ENCODE measurements around the gene MMP25.
"Not testable (repeated sequence)": the region's sequence is repeated elsewhere in the genome, so short reads cannot be mapped to it uniquely, and the experiment has no call there.

The MMP25 gene

DNA sequence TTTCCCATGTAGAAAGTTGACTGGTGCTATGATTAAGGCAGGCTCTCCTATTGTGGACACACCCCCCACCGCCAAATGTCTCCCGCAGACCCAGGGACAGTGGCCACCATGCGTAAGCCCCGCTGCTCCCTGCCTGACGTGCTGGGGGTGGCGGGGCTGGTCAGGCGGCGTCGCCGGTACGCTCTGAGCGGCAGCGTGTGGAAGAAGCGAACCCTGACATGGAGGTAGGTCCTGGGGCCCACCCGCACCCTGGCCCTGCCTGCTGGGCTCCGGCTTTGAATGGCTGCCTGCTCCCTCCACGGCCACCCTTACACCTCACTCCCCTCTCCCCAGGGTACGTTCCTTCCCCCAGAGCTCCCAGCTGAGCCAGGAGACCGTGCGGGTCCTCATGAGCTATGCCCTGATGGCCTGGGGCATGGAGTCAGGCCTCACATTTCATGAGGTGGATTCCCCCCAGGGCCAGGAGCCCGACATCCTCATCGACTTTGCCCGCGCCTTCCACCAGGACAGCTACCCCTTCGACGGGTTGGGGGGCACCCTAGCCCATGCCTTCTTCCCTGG, 3.6 kb downstream of the MMP25 start:
- Histone ChIP-seq H3K4me3 (ENCODE audit: low read depth, low read length) (no peak overlapping the region), H3K27me3 (ENCODE audit: insufficient read depth, low read depth, severe bottlenecking) (peaks cover 42% of the 10 kb centered on the region), H3K9me3 (ENCODE audit: severe bottlenecking) (no peaks in the 10 kb centered on the region), H3K27ac (no peak overlapping the region), H3K36me3 (no peaks in the 10 kb centered on the region)
- no peak for DNase-seq
- TF ChIP-seq, protein P1, sequence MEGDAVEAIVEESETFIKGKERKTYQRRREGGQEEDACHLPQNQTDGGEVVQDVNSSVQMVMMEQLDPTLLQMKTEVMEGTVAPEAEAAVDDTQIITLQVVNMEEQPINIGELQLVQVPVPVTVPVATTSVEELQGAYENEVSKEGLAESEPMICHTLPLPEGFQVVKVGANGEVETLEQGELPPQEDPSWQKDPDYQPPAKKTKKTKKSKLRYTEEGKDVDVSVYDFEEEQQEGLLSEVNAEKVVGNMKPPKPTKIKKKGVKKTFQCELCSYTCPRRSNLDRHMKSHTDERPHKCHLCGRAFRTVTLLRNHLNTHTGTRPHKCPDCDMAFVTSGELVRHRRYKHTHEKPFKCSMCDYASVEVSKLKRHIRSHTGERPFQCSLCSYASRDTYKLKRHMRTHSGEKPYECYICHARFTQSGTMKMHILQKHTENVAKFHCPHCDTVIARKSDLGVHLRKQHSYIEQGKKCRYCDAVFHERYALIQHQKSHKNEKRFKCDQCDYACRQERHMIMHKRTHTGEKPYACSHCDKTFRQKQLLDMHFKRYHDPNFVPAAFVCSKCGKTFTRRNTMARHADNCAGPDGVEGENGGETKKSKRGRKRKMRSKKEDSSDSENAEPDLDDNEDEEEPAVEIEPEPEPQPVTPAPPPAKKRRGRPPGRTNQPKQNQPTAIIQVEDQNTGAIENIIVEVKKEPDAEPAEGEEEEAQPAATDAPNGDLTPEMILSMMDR (IDR thresholded peaks at IDR 0.05; ENCODE audit: low read depth, low read length), result no peak

- H3K27me3 ChIP-seq (ENCODE audit: insufficient read depth, low read depth, severe bottlenecking), result peaks cover 37% of the 10 kb centered on the region
- no peaks in the 10 kb centered on the region for H3K36me3 ChIP-seq
- TF ChIP-seq, protein P1 (IDR thresholded peaks at IDR 0.05; ENCODE audit: low read depth, low read length), result no peak
- H3K9me3 ChIP-seq (ENCODE audit: severe bottlenecking), result no peaks in the 10 kb centered on the region
- no peak overlapping the region for H3K4me3 ChIP-seq (ENCODE audit: low read depth, low read length)
- DNase-seq, result no peak
- H3K27ac ChIP-seq, result no peak overlapping the region
Measured at GRCh38 chr16:3050487-3050886, 4.1 kb downstream of the MMP25 start.

- H3K9me3 ChIP-seq (ENCODE audit: severe bottlenecking), result no peaks in the 10 kb centered on the region
- no peak overlapping the region for H3K4me3 ChIP-seq (ENCODE audit: low read depth, low read length)
- DNase-seq, result no peak
- H3K27me3 ChIP-seq (ENCODE audit: insufficient read depth, low read depth, severe bottlenecking), result peaks cover 32% of the 10 kb centered on the region
- H3K36me3 ChIP-seq, result no peaks in the 10 kb centered on the region
- TF ChIP-seq, protein P1 (IDR thresholded peaks at IDR 0.05; ENCODE audit: low read depth, low read length), result no peak
- no peak overlapping the region for H3K27ac ChIP-seq
Measured at GRCh38 chr16:3051009-3051408, 4.6 kb downstream of the MMP25 start.

GRCh38 chr16:3051494-3051893, 5.1 kb downstream of the MMP25 start:
- no peak overlapping the region for H3K4me3 ChIP-seq (ENCODE audit: low read depth, low read length)
- H3K27ac ChIP-seq, result no peak overlapping the region
- H3K9me3 ChIP-seq (ENCODE audit: severe bottlenecking), result no peaks in the 10 kb centered on the region
- H3K36me3 ChIP-seq, result no peaks in the 10 kb centered on the region
- TF ChIP-seq, protein P1 (IDR thresholded peaks at IDR 0.05; ENCODE audit: low read depth, low read length), result no peak
- peaks cover 27% of the 10 kb centered on the region for H3K27me3 ChIP-seq (ENCODE audit: insufficient read depth, low read depth, severe bottlenecking)
- DNase-seq, result no peak

DNA sequence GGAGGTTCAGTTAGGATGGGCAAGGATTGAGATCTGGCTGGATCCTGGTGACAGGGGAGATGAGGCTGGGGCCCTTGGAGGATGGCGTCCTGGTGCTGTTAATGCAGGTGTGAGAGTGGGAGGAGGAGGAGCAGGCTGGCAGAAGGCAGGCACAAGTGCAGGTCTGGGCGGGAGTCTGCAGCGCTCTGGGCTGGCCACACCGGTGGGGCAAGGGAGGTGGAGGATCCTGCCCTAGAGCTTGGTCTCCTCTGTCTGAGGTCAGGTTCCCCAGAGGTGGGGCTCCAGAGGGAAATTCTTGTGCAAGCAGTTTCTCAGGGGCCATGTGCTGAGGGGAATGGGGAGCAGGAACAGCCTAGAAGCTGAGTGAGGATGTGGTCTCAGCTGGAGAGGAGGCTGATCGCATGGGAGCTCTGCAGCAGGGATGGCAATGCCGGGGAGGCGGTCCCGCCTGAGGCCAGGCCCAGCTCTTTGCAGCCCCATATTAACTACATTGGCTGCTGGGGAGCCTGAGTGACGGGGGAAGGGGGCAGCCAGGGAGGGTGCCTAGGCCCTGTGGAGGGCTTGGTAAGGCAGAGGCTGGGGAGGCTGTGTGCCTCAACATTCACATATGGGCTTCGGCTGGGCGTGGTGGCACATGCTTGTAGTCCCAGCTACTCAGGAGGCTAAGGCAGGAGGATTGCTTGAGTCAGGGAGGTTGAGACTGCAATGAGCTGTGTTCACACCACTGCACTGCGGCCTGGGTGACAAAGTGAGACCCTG, 6.4 kb downstream of the MMP25 start:
- DNase-seq, H3K27ac ChIP-seq: not testable (repeated sequence)

GRCh38 chr16:3053330-3053710, 7.0 kb downstream of the MMP25 start:
- not testable (repeated sequence) for H3K27me3 ChIP-seq (ENCODE audit: insufficient read depth, low read depth, severe bottlenecking); DNase-seq; H3K27ac ChIP-seq; H3K9me3 ChIP-seq (ENCODE audit: severe bottlenecking); H3K4me3 ChIP-seq (ENCODE audit: low read depth, low read length); H3K36me3 ChIP-seq
- TF ChIP-seq, protein P1 (IDR thresholded peaks at IDR 0.05; ENCODE audit: low read depth, low read length), result 0 out of 2 replicates have a peak, but pooled peaks have one; percentile 7

More for the DNA sequence above, 6.4 kb downstream of the MMP25 start:
- not testable (repeated sequence) for H3K4me3 ChIP-seq (ENCODE audit: low read depth, low read length); H3K9me3 ChIP-seq (ENCODE audit: severe bottlenecking); H3K36me3 ChIP-seq
- H3K27me3 ChIP-seq (ENCODE audit: insufficient read depth, low read depth, severe bottlenecking), result peaks cover 14% of the 10 kb centered on the region
